ENCODE measurements around the gene TMEM187. TPM values are rescaled to one million over a fixed set of nuclear protein-coding genes. Genes with fewer than 3 reads are reported as not detected.
"Not testable (repeated sequence)": the region's sequence is repeated elsewhere in the genome, so short reads cannot be mapped to it uniquely, and the experiment has no call there.

The TMEM187 gene
- total and polyA plus RNA-seq, 3 experiments from 2014 or later, result 3.3 to 17.2 (median 3.5) TPM

GRCh38 chrX:153989973-153990655, 17.6 kb downstream of the TMEM187 start:
- peaks cover 0 to 2% (median 0%) of the 10 kb centered on the region in 3 donors for H3K36me3 Mint-ChIP-seq
- peaks cover 13 to 25% (median 16%) of the 10 kb centered on the region in 3 donors for H3K4me1 Mint-ChIP-seq
- Histone ChIP-seq H3K36me3 (ENCODE audit: insufficient read depth, low read length) (no peaks in the 10 kb centered on the region), H3K27me3 (ENCODE audit: insufficient read depth, low read length, poor library complexity, severe bottlenecking) (no peaks in the 10 kb centered on the region), H3K27ac (ENCODE audit: low read depth, low read length) (no peak overlapping the region), H3K4me1 (ENCODE audit: insufficient read depth, low read length) (peaks cover 22% of the 10 kb centered on the region), H3K4me3 (ENCODE audit: low read length) (no peak overlapping the region), H3K9me3 (ENCODE audit: low read length) (no peaks in the 10 kb centered on the region)
- H3K27ac Mint-ChIP-seq, result peak overlapping the region; percentile 3 to 94 (median 74)
- CTCF ChIA-PET, result no interaction called here
- peaks cover 0 to 7% of the 10 kb centered on the region in 2 donors for H3K27me3 Mint-ChIP-seq
- peak overlapping the region in 2 of 7 donors; percentile 34 to 58 for H3K4me3 Mint-ChIP-seq
- POLR2A ChIA-PET, result interaction anchor here (0.6 to 0.7 kb wide), 2 partner anchors 8 to 19 kb away, joined by 4 read pairs; partner anchors contain the start of gene HCFC1
- DNase-seq, result peak in 2 of 5 donors; percentile 24 to 47
- H3K9me3 Mint-ChIP-seq, result no peaks in the 10 kb centered on the region

- Histone ChIP-seq H3K4me3 (ENCODE audit: low read length) (no peak overlapping the region), H3K9me3 (ENCODE audit: low read length) (no peaks in the 10 kb centered on the region), H3K27ac (ENCODE audit: low read depth, low read length) (no peak overlapping the region), H3K27me3 (ENCODE audit: insufficient read depth, low read length, poor library complexity, severe bottlenecking) (no peaks in the 10 kb centered on the region), H3K4me1 (ENCODE audit: insufficient read depth, low read length) (peaks cover 20% of the 10 kb centered on the region), H3K36me3 (ENCODE audit: insufficient read depth, low read length) (no peaks in the 10 kb centered on the region)
- ChIA-PET CTCF (no interaction called here), POLR2A (no interaction called here)
- no peaks in the 10 kb centered on the region for H3K9me3 Mint-ChIP-seq
- peak overlapping the region in 3 of 8 donors; percentile 47 to 77 (median 66) for H3K27ac Mint-ChIP-seq
- peaks cover 13 to 20% (median 16%) of the 10 kb centered on the region in 3 donors for H3K4me1 Mint-ChIP-seq
- no peak for DNase-seq
- H3K27me3 Mint-ChIP-seq, result peaks cover 0 to 7% of the 10 kb centered on the region in 2 donors
- peaks cover 0 to 2% (median 0%) of the 10 kb centered on the region in 3 donors for H3K36me3 Mint-ChIP-seq
- no peak overlapping the region for H3K4me3 Mint-ChIP-seq
These were observed 18.5 kb downstream of the TMEM187 start for GRCh38 chrX:153991013-153991580.

GRCh38 chrX:153992180-153992579, 19.6 kb downstream of the TMEM187 start:
- H3K27me3 ChIP-seq (ENCODE audit: insufficient read depth, low read length, poor library complexity, severe bottlenecking), result no peaks in the 10 kb centered on the region
- no peak overlapping the region for H3K4me3 ChIP-seq (ENCODE audit: low read length)
- POLR2A ChIA-PET, result interaction anchor here (0.7 to 1.0 kb wide), 2 partner anchors 10 to 11 kb away, joined by 3 to 5 read pairs; no protein-coding TSS in a partner anchor
- CTCF ChIA-PET, result interaction anchor here (0.8 kb wide), 1 partner anchor 24 kb away, joined by 3 read pairs; no protein-coding TSS in a partner anchor
- Mint-ChIP-seq H3K4me1 (peaks cover 13 to 16% (median 15%) of the 10 kb centered on the region in 3 donors), H3K4me3 (no peak overlapping the region), H3K9me3 (no peaks in the 10 kb centered on the region), H3K27ac (no peak overlapping the region), H3K27me3 (peaks cover 0 to 9% of the 10 kb centered on the region in 2 donors), H3K36me3 (peaks cover 0 to 2% (median 0%) of the 10 kb centered on the region in 3 donors)
- H3K36me3 ChIP-seq (ENCODE audit: insufficient read depth, low read length), result no peaks in the 10 kb centered on the region
- H3K9me3 ChIP-seq (ENCODE audit: low read length), result no peaks in the 10 kb centered on the region
- H3K4me1 ChIP-seq (ENCODE audit: insufficient read depth, low read length), result peaks cover 12% of the 10 kb centered on the region
- no peak overlapping the region for H3K27ac ChIP-seq (ENCODE audit: low read depth, low read length)
- no peak for DNase-seq

- Mint-ChIP-seq H3K4me3 (peak overlapping the region in 1 of 7 donors; percentile 70), H3K27ac (no peak overlapping the region), H3K9me3 (no peaks in the 10 kb centered on the region), H3K27me3 (peaks cover 0 to 10% of the 10 kb centered on the region in 2 donors), H3K36me3 (peaks cover 0 to 2% (median 0%) of the 10 kb centered on the region in 3 donors), H3K4me1 (peaks cover 13 to 16% (median 14%) of the 10 kb centered on the region in 3 donors)
- ChIA-PET POLR2A (interaction anchor here (1.0 kb wide), 1 partner anchor 11 kb away, joined by 5 read pairs; no protein-coding TSS in a partner anchor), CTCF (interaction anchor here (0.8 to 1.2 kb wide), 2 partner anchors 19 to 25 kb away, joined by 3 to 5 read pairs; no protein-coding TSS in a partner anchor)
- Histone ChIP-seq H3K27me3 (ENCODE audit: insufficient read depth, low read length, poor library complexity, severe bottlenecking) (no peaks in the 10 kb centered on the region), H3K9me3 (ENCODE audit: low read length) (no peaks in the 10 kb centered on the region), H3K4me1 (ENCODE audit: insufficient read depth, low read length) (peaks cover 12% of the 10 kb centered on the region), H3K36me3 (ENCODE audit: insufficient read depth, low read length) (no peaks in the 10 kb centered on the region), H3K27ac (ENCODE audit: low read depth, low read length) (no peak overlapping the region), H3K4me3 (ENCODE audit: low read length) (no peak overlapping the region)
- no peak for DNase-seq
These were observed 20.5 kb downstream of the TMEM187 start for GRCh38 chrX:153993079-153993478.

GRCh38 chrX:153993978-153994377, 21.4 kb downstream of the TMEM187 start:
- Mint-ChIP-seq H3K27me3 (peaks cover 0 to 10% of the 10 kb centered on the region in 2 donors), H3K36me3 (peaks cover 0 to 2% (median 0%) of the 10 kb centered on the region in 3 donors), H3K27ac (no peak overlapping the region), H3K9me3 (no peaks in the 10 kb centered on the region), H3K4me3 (no peak overlapping the region), H3K4me1 (peaks cover 12 to 16% (median 13%) of the 10 kb centered on the region in 3 donors)
- no peak for DNase-seq
- Histone ChIP-seq H3K27me3 (ENCODE audit: insufficient read depth, low read length, poor library complexity, severe bottlenecking) (no peaks in the 10 kb centered on the region), H3K27ac (ENCODE audit: low read depth, low read length) (no peak overlapping the region), H3K36me3 (ENCODE audit: insufficient read depth, low read length) (no peaks in the 10 kb centered on the region), H3K4me1 (ENCODE audit: insufficient read depth, low read length) (peaks cover 12% of the 10 kb centered on the region), H3K9me3 (ENCODE audit: low read length) (no peaks in the 10 kb centered on the region), H3K4me3 (ENCODE audit: low read length) (no peak overlapping the region)
- ChIA-PET POLR2A (interaction anchor here (0.7 kb wide), 1 partner anchor 492 kb away, joined by 8 read pairs; the partner anchor contains the start of gene UBL4A), CTCF (interaction anchor here (1.2 kb wide), 1 partner anchor 18 kb away, joined by 5 read pairs; no protein-coding TSS in a partner anchor)

GRCh38 chrX:153994398-153994797, 21.8 kb downstream of the TMEM187 start:
- peaks cover 0 to 10% of the 10 kb centered on the region in 2 donors for H3K27me3 Mint-ChIP-seq
- peaks cover 11% of the 10 kb centered on the region for H3K4me1 ChIP-seq (ENCODE audit: insufficient read depth, low read length)
- H3K4me3 Mint-ChIP-seq; H3K27ac Mint-ChIP-seq; H3K9me3 Mint-ChIP-seq; H3K9me3 ChIP-seq (ENCODE audit: low read length); H3K27me3 ChIP-seq (ENCODE audit: insufficient read depth, low read length, poor library complexity, severe bottlenecking); H3K4me3 ChIP-seq (ENCODE audit: low read length); H3K36me3 ChIP-seq (ENCODE audit: insufficient read depth, low read length); H3K27ac ChIP-seq (ENCODE audit: low read depth, low read length); H3K36me3 Mint-ChIP-seq; DNase-seq: not testable (repeated sequence)
- CTCF ChIA-PET, result interaction anchor here (1.9 kb wide), 1 partner anchor 19 kb away, joined by 5 read pairs; no protein-coding TSS in a partner anchor
- H3K4me1 Mint-ChIP-seq, result peaks cover 9 to 13% (median 11%) of the 10 kb centered on the region in 3 donors
- POLR2A ChIA-PET, result interaction anchor here (0.6 kb wide), 1 partner anchor 42 kb away, joined by 6 read pairs; no protein-coding TSS in a partner anchor

GRCh38 chrX:153995504-153995903, 22.9 kb downstream of the TMEM187 start:
- CTCF ChIA-PET, result interaction anchor here (1.3 to 1.9 kb wide), 3 partner anchors 18 to 179 kb away, joined by 3 to 5 read pairs (median 3); no protein-coding TSS in a partner anchor
- Histone ChIP-seq H3K27me3 (ENCODE audit: insufficient read depth, low read length, poor library complexity, severe bottlenecking) (no peaks in the 10 kb centered on the region), H3K9me3 (ENCODE audit: low read length) (no peaks in the 10 kb centered on the region), H3K4me1 (ENCODE audit: insufficient read depth, low read length) (peaks cover under 1% of the 10 kb centered on the region), H3K27ac (ENCODE audit: low read depth, low read length) (no peak overlapping the region), H3K36me3 (ENCODE audit: insufficient read depth, low read length) (no peaks in the 10 kb centered on the region), H3K4me3 (ENCODE audit: low read length) (no peak overlapping the region)
- POLR2A ChIA-PET, result no interaction called here
- Mint-ChIP-seq H3K27me3 (peaks cover 0 to 3% of the 10 kb centered on the region in 2 donors), H3K4me3 (no peak overlapping the region), H3K4me1 (peaks cover 0 to 5% (median 3%) of the 10 kb centered on the region in 3 donors), H3K27ac (no peak overlapping the region), H3K9me3 (no peaks in the 10 kb centered on the region), H3K36me3 (no peaks in the 10 kb centered on the region)
- no peak for DNase-seq
